SU-DHL-6 (cell line): Measurements from ENCODE around the gene SLC6A20.

Source experiments
- H2AFZ ChIP-seq: fragments of 200-600 bp; sonication (generic); 2 replicates; pipeline ENCODE4 v1.6.1; 2014; ENCODE audit warnings: low read depth, mild to moderate bottlenecking, moderate library complexity, mixed read lengths, antibody characterized with exemption, low read length; ENCODE audit not compliant: severe bottlenecking
- H3F3A ChIP-seq: fragments of 200-600 bp; shearing (Covaris generic); 2 replicates; pipeline ENCODE4 v1.6.0; 2016; ENCODE audit warnings: antibody characterized with exemption, mild to moderate bottlenecking; ENCODE audit not compliant: insufficient read depth
- H3K27ac ChIP-seq: fragments of 200-600 bp; sonication (generic); 2 replicates; pipeline ENCODE4 v1.5.1; 2016; ENCODE audit warnings: low read depth, mild to moderate bottlenecking, low read length, moderate library complexity, mixed read lengths
- H3K27me3 ChIP-seq: fragments of 200-600 bp; sonication (generic), shearing (Covaris generic); 2 replicates; pipeline ENCODE4 v1.6.0; 2014; ENCODE audit warnings: mild to moderate bottlenecking, low read length
- H3K36me3 ChIP-seq: fragments of 200-600 bp; sonication (generic); 2 replicates; pipeline ENCODE4 v1.6.1; 2014; ENCODE audit warnings: mild to moderate bottlenecking, low read length, mixed read lengths
- H3K4me2 ChIP-seq: fragments of 300-600, 200-600 bp; shearing (Covaris generic), sonication (generic); 2 replicates; pipeline ENCODE4 v1.6.0; 2014; ENCODE audit warnings: low read length, low read depth, mild to moderate bottlenecking; ENCODE audit not compliant: poor library complexity, severe bottlenecking
- H3K4me3 ChIP-seq: fragments of 200-600 bp; sonication (generic); 2 replicates; pipeline ENCODE4 v1.5.1; 2014; ENCODE audit warnings: antibody characterized with exemption, low read length, mild to moderate bottlenecking, mixed read lengths; ENCODE audit not compliant: insufficient read depth, poor library complexity, severe bottlenecking
- H3K79me2 ChIP-seq: fragments of 200-600 bp; sonication (generic); 2 replicates; pipeline ENCODE4 v1.6.1; 2014; ENCODE audit warnings: mild to moderate bottlenecking, low read length, moderate library complexity; ENCODE audit not compliant: insufficient read depth
- H3K9ac ChIP-seq: fragments of 200-600 bp; sonication (generic); 2 replicates; pipeline ENCODE4 v1.7.0; 2014; ENCODE audit warnings: mild to moderate bottlenecking, low read length
- H3K9me2 ChIP-seq: fragments of 200-600 bp; sonication (generic); replicated peaks from 2 replicates; pipeline ENCODE4 v1.6.1; 2014; ENCODE audit warnings: low read length; ENCODE audit not compliant: insufficient read depth
- H3K9me3 ChIP-seq: fragments of 200-600 bp; sonication (generic); 2 replicates; pipeline ENCODE4 v1.6.1; 2014; ENCODE audit warnings: low read length, mixed read lengths; ENCODE audit not compliant: insufficient read depth
- H4K20me1 ChIP-seq: fragments of 200-600 bp; sonication (generic); 2 replicates; pipeline ENCODE4 v1.6.1; 2014; ENCODE audit warnings: low read depth, mild to moderate bottlenecking, antibody characterized with exemption, low read length, moderate library complexity, mixed read lengths
- EZH2phosphoT487 ChIP-seq: fragments of 200-600 bp; sonication (generic), shearing (Covaris generic); conservative IDR thresholded peaks from 2 replicates; pipeline ENCODE4 v1.6.1; 2018; ENCODE audit warnings: mild to moderate bottlenecking, antibody characterized with exemption, low read length, moderate library complexity, mixed read lengths
- TF ChIP-seq, protein P1 (sequence below): fragments of 200-600 bp; sonication (generic); IDR thresholded peaks from one replicate; pipeline ENCODE4 v1.5.1; 2017; ENCODE audit warnings: antibody characterized with exemption, mild to moderate bottlenecking, low read length, moderate library complexity; ENCODE audit not compliant: insufficient read depth, poor library complexity, severe bottlenecking

SLC6A20 gene

GRCh38 chr3:45832699-45833098 lies 36.4 kb upstream of the SLC6A20 start:
- no peak overlapping the region for H2AFZ ChIP-seq
- H3K9me2 ChIP-seq: no peaks in the 10 kb centered on the region
- no peak overlapping the region for H3K4me3 ChIP-seq
- H3K27ac ChIP-seq: no peak overlapping the region
- H3K9me3 ChIP-seq: no peaks in the 10 kb centered on the region
- H3K79me2 ChIP-seq: no peaks in the 10 kb centered on the region
- no peaks in the 10 kb centered on the region for H4K20me1 ChIP-seq
- no peaks in the 10 kb centered on the region for H3K36me3 ChIP-seq
- no peak overlapping the region for H3K4me2 ChIP-seq
- no peak overlapping the region for H3K9ac ChIP-seq
- no peaks in the 10 kb centered on the region for H3K27me3 ChIP-seq
- TF ChIP-seq, protein P1, sequence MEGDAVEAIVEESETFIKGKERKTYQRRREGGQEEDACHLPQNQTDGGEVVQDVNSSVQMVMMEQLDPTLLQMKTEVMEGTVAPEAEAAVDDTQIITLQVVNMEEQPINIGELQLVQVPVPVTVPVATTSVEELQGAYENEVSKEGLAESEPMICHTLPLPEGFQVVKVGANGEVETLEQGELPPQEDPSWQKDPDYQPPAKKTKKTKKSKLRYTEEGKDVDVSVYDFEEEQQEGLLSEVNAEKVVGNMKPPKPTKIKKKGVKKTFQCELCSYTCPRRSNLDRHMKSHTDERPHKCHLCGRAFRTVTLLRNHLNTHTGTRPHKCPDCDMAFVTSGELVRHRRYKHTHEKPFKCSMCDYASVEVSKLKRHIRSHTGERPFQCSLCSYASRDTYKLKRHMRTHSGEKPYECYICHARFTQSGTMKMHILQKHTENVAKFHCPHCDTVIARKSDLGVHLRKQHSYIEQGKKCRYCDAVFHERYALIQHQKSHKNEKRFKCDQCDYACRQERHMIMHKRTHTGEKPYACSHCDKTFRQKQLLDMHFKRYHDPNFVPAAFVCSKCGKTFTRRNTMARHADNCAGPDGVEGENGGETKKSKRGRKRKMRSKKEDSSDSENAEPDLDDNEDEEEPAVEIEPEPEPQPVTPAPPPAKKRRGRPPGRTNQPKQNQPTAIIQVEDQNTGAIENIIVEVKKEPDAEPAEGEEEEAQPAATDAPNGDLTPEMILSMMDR: no peak
- no peak for TF ChIP-seq EZH2phosphoT487
- no peaks in the 10 kb centered on the region for H3F3A ChIP-seq

GRCh38 chr3:45830121-45830520 lies 33.8 kb upstream of the SLC6A20 start:
- Histone ChIP-seq H2AFZ (no peak overlapping the region), H3K4me3 (no peak overlapping the region), H3K9me2 (no peaks in the 10 kb centered on the region), H3K9ac (no peak overlapping the region), H3K9me3 (no peaks in the 10 kb centered on the region), H3K79me2 (no peaks in the 10 kb centered on the region), H3K36me3 (no peaks in the 10 kb centered on the region), H3K27me3 (no peaks in the 10 kb centered on the region), H3K27ac (no peak overlapping the region), H3F3A (no peaks in the 10 kb centered on the region), H3K4me2 (no peak overlapping the region), H4K20me1 (no peaks in the 10 kb centered on the region)
- no peak for TF ChIP-seq EZH2phosphoT487
- TF ChIP-seq, protein P1: no peak

DNA sequence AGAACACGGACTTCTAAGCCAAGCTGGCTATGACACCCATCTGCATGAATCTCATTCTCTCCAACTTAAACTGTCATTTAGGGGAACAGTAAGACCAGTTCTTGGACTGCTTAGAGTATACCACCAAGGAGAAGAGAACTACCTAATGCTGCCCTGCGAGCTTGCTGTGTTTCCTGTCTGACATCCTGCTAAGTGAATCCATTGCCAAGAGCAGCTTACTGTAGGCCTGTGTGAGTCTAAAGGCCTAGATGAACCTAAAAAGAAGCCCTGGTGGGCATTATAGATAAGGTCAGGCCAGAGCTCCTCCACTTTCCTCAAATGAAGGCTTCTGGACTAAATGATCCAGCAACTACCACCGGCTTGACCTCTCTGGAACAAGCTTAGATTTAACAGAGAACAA lies 30.6 kb upstream of the SLC6A20 start:
- TF ChIP-seq EZH2phosphoT487: no peak
- TF ChIP-seq, protein P1: no peak
- no peaks in the 10 kb centered on the region for H3K36me3 ChIP-seq

More for the DNA sequence above, 30.6 kb upstream of the SLC6A20 start:
- Histone ChIP-seq H3K4me2 (no peak overlapping the region), H3K9me3 (no peaks in the 10 kb centered on the region), H3K4me3 (no peak overlapping the region), H3K79me2 (no peaks in the 10 kb centered on the region), H3K9ac (no peak overlapping the region), H3K27ac (no peak overlapping the region), H3K9me2 (no peaks in the 10 kb centered on the region), H2AFZ (no peak overlapping the region), H3F3A (no peaks in the 10 kb centered on the region), H4K20me1 (no peaks in the 10 kb centered on the region), H3K27me3 (no peaks in the 10 kb centered on the region)
